K562 treated with DMSO at 1 percent for 4 hours (cell line): ENCODE measurements around the gene RNF214. TPM values are rescaled to one million over a fixed set of nuclear protein-coding genes. Genes with fewer than 3 reads are reported as not detected.

ENCODE experiments used
- total RNA-seq: library from RNA; unstranded; fragments of 300-600 nt; gene quantifications from 2 replicates; pipeline ENCODE4 v1.2.3, GENCODE V29; 2022; ENCODE audit not compliant: insufficient read depth

The RNF214 gene
- 5.5 and 6.8 TPM in 2 replicates for total RNA-seq

DNA sequence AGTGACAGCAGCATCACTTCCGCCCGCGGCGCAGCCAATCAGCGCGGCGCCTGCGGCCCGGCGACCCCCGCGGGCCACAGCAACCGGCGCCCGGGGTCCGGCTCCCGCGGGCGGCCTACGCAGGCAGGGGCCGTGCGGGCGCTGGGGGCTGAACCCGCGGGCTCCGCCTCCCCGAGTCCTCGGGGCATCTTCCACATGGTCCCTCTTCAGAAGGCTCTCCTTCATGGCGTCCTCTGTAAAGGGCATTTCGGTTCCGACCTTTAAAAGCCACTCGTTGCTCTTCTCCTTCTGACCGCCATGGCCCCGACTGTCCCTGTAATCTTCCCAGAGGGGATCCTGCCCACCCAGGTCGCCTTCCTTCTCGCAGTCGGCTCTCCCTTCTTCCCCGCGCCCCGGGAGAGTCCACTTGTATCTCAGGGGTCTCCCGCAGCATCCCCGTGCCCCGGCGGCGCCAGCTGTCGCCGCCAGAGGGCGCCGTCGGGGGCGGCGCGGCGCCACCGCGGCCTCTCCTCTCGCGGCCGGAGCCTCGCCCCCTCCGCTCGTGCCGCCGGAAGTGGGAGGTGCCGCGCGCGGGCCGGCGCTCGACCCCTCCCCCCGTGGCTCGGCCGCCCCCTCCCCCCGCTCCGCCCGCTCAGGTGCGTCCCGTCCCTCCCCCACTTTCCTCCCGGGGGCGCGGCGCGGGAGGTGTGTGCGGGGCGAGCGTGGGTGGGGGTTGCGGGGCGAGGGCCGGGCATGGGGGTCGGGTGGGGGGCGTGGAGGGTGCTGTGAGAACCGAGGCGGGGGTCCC lies at the start of gene RNF214:
Gene RNF214 (plus strand): TSS at position 580 of the 787 bp plus-strand sequence. CDS start 1,602 bp downstream, outside the sequence.

DNA sequence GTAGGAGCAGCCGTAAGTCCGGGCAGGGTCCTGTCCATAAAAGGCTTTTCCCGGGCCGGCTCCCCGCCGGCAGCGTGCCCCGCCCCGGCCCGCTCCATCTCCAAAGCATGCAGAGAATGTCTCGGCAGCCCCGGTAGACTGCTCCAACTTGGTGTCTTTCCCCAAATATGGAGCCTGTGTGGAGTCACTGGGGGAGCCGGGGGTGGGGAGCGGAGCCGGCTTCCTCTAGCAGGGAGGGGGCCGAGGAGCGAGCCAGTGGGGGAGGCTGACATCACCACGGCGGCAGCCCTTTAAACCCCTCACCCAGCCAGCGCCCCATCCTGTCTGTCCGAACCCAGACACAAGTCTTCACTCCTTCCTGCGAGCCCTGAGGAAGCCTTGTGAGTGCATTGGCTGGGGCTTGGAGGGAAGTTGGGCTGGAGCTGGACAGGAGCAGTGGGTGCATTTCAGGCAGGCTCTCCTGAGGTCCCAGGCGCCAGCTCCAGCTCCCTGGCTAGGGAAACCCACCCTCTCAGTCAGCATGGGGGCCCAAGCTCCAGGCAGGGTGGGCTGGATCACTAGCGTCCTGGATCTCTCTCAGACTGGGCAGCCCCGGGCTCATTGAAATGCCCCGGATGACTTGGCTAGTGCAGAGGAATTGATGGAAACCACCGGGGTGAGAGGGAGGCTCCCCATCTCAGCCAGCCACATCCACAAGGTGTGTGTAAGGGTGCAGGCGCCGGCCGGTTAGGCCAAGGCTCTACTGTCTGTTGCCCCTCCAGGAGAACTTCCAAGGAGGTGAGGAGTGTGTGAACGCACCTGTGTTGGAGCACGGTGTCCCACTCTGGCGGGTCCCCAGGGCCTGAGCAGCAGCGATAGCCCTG lies 33.2 kb upstream of the RNF214 start, which contains the start of gene TAGLN:
Gene TAGLN (plus strand): TSS at position 318 of the 863 bp plus-strand sequence. CDS start 3,644 bp downstream, outside the sequence.

DNA sequence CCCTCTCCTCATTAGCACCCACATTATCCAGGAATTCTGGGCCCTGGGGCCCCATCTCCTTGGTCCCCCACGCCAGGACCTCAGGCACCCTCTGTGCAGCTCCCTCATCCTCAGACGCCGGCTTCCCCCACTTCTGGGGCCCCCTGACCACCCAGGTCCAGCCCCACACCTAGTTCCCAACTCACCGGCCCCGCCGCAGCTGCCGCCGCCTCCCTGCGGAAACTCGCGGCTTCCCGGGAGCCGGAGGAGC lies 704 bp upstream of the RNF214 start, which contains the start of gene PCSK7:
Gene PCSK7 (minus strand): TSS at position 232 of the 250 bp plus-strand sequence. CDS start 2,229 bp downstream, outside the sequence.

DNA sequence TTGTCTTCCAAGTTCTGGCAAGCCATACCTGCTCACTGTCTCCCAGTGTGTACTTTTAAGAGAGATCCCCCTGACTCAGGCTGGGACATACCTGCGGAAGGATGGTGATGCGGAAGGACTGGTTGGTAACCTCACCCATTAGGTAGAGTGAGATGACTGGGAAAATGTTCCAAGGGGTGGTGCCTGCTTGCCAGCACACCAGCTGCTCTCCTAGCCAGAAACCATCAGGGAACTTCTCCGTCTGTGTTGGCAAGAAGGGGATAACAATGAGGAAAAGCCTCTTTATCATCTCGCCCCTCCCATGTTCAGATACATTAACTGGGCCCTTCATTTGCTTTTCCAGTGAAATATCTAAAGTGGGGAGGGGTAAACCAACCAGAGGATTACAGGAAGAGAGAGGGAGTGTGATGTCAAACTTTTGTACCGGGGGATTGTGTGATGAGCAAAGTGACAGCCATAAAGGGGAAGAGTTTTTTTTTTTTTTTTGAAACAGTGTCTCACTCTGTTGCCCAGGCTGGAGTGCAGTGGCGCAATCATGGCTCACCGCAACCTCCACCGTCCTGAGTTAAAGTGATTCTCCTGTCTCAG lies 58.4 kb downstream of the RNF214 start, which contains the start of gene BACE1-AS:
Gene BACE1-AS (plus strand): TSS at position 538 of the 588 bp plus-strand sequence.

DNA sequence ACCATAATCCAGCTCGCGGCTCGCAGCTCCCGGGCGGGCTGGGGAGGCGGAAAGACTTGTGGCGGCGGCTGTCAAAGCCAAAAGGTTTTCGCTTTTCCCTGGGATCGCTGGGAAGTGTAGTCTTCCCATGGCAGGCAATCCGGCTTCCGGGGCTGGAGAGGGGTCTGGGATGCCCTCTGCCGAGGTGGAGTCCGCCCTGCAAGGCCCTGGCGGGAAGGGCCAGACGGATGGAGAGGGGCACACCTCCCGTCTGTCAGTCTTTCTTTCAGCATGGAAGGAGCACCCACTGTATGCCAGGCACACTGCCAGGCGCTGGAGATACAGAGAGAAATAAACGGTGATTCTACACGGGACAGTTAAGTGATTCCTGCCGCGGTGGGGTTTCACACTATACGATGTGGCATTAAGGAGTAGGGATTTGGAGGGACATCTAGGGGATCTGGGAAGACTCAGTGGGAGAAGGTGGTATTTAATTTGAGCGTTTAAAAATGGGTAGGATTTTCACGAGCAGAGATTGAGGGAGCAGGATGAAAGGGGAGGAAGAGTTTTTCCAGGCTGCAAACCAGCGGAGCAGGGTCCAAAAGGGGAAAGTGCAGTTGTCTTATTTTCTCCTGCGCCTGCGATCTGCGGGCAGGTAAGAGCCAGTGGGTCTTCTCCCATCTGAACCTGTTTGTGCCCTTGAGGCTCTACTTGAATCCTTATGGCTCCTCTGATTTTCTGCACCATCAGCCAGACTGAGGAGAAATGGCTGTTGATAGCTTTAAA lies 83.9 kb downstream of the RNF214 start, which contains the start of gene BACE1:
Gene BACE1 (minus strand): TSS at position 60 of the 765 bp plus-strand sequence. CDS start 461 bp downstream, outside the sequence.

DNA sequence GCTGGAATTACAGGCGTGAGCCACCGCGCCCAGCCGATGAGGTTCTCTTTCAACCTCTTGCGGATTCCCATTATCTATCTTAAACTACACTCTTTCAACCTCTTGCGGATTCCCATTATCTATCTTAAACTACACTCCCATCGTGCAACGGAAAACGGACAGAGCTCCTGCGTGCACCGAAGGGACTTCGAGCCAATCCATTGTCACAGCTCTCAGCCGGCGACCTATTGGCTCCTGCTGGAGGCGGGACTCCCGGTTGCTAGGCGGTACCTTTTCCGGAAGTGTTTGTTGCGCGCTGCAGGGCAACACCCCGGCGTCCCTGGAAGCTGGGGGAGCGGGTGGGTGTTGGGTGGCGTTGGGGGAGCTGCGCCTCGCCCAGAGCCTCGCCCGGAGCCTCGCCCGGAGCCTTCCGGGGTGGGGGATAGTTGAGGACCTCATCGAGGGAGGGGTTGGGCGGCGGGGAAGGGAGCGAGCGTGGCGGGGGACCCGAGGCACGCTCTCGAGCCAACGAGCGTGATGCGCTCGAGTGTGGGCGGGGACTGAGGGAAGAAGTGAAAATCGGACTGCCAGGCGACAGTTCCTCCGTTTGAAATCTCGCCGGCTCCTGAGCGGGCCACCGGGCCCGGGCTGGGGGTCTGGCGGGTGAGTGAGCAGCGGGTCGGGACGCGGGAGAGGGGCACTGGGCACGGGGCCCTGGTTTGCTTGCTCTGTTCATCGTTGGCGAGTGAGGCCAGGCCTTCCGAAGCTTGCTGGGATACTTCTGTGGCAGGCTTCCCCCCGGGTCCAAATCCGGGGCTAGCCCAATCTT lies 95.3 kb downstream of the RNF214 start, which contains the start of gene CEP164:
Gene CEP164 (plus strand): TSS at position 288 of the 808 bp plus-strand sequence. CDS start 10,733 bp downstream, outside the sequence.

Other genes starting within 250 kb of the RNF214 start
- 6.4 and 10.5 TPM in 2 replicates for gene SIK3, start 134.2 kb upstream of the RNF214 start, total RNA-seq
- 16.3 and 17.3 TPM in 2 replicates for gene PAFAH1B2, start 88.4 kb upstream of the RNF214 start, total RNA-seq
- 16.6 and 20.2 TPM in 2 replicates for gene SIDT2, start 53.9 kb upstream of the RNF214 start, total RNA-seq
- 5.5 and 7.6 TPM in 2 replicates for gene TAGLN, start 33.3 kb upstream of the RNF214 start, total RNA-seq
- gene PCSK7, start 598 bp upstream of the RNF214 start, total RNA-seq, result 9.9 and 16.0 TPM in 2 replicates
- 2.3 and 3.5 TPM in 2 replicates for gene BACE1-AS, start 58.7 kb downstream of the RNF214 start, total RNA-seq
- gene BACE1, start 83.6 kb downstream of the RNF214 start, total RNA-seq, result 0.97 TPM in 2 replicates
- 8.4 and 11.0 TPM in 2 replicates for gene CEP164, start 95.2 kb downstream of the RNF214 start, total RNA-seq